NCI-H460 (cell line): ENCODE measurements around the gene GRIN2A. TPM values are rescaled to one million over a fixed set of nuclear protein-coding genes. Genes with fewer than 3 reads are reported as not detected.

ENCODE experiments used
- DNase-seq: peaks from one replicate; pipeline ENCODE4 v3.0.0-alpha.2; 2016; ENCODE audit warnings: low read depth; ENCODE audit errors: extremely low read depth
- total RNA-seq: library from RNA; depleted of rRNA; stranded (reverse); fragments of >200 nt; shearing (Covaris generic); gene quantifications from 2 replicates; pipeline ENCODE4 v1.2.3, GENCODE V29; 2014

GRIN2A gene
- total RNA-seq, 1 experiment from 2014 or later, result not detected

DNA sequence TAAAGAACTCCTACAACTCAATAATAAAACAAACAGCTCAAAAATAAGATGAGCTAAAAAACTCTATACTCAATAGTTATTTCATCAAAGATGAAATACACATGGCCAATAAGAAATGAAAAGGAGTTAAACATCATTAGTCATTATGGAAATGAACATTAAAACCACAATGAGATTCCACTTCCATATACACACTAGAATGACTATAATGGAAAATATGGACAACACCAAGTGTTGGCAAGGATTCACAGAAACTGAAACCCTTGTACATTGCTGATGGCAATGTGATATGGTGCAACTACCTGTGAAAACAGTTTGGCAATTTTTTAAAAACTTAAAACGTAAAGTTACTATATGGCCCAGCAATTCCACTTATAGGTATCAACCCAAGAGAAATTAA lies 91.4 kb downstream of the GRIN2A start:
- no peak for DNase-seq

DNA sequence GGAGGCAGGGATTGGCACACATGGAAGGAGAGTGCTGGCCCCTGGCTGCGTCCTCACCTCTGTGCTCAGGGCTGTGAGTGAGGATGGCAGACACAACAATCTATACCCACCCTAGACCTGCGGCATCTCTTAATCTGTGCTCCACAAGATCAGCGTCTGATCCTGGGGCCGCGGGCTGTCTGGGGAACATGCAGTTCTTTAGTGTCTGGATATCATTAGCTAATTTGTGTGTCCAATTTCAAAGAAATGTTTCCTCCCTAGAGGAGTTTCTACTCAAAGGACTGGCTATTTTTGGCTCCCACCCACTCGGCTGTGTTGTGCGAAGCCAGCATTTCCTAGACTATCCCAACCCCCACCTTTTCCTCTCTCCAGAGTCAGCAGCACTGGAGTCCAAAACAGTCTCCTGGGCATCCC lies 93.8 kb downstream of the GRIN2A start:
- DNase-seq, result no peak

DNA sequence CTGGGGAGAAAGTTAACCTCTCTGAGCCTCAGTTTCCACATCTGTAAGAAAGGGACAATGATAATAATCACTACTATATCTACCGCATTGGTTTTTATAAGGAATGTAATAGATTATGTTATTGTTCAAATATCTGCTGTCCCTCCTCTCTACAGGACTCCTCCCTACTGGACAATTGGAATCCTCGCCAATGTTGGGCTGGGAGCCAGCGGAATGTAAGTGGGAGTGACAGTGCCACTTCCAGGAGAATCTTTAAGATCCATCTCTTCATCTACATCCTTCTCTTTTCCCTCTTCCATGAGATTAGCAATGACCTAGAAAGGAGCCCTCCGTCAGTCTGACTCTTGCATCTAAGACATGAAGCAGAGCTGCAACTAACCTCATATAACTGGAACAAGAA lies 95.1 kb downstream of the GRIN2A start:
- DNase-seq, result no peak

DNA sequence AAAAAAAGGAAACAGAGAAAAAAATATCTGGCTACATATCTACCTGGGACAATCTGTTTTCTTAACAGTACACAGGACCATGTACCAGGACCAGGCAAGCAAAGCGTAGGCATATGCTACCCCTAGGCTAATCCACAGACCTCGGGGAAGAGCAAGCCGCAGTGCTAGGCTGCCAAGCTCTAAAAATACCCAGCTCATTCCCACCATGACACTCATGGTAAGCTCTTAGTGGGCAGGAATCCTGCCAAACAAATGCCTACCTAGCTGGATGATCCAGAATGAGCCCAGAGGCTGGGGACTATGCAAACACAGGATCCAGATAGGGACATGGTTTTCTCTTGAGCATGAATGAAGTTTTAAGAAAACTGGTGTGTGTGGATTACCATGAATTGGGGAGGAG lies 95.6 kb downstream of the GRIN2A start:
- no peak for DNase-seq

GRCh38 chr16:10085078-10085798 lies 97.0 kb downstream of the GRIN2A start:
- DNase-seq, result no peak

DNA sequence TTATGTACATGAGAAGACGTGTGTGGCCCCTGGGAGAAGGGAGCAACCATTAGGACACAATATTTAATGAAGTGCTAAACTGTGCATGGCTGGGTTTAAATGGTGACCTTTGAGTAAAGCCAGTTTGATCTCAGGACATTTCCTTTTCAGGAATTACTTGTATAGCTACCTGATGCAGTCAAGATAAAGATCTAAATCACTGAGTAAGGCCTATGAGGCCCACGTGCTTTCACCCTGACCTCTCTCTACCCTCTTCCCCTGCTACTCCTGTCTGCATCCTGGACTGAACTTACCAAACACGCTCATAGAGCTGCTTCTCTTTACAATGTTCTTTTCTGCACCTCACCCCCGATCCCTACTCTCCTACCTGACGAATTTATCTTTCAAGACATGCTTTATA lies 98.9 kb downstream of the GRIN2A start:
- no peak for DNase-seq

- no peak for DNase-seq
Observed at GRCh38 chr16:10081201-10081940, 100.9 kb downstream of the GRIN2A start.

DNA sequence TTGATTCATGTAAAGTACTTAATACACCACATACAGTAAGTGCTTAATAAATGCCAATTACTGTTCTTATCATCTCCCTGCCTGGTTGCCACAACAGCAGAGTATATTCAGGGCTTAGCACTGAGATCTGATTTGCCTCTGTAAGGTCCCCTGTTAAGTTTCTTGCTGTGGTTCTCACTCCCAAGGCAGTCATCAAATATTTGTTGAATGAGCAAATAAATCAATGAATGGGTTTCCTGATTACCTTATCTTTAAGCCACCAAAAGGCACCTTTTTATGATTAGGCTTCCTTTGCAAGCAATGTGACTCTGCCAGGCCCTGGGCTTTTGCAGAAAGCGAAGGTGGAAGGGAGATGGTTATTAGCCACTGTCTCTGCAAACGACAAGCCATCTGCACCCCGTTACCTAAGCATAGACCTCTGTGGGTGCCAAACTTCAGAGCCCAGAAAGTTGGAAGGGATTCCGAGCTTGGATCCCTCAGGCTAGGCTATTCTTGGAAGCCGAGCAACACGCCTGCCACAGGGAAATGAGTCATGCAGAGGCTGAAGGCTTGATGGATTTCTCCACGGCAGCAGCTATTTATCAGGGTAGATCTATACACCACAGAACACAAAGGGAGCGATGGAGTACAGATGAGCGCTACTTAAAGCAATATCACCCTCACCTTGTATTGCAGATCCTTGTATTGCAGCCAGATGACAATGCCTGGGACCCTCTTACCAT lies 102.0 kb downstream of the GRIN2A start:
- no peak for DNase-seq

GRCh38 chr16:10078541-10078949 lies 103.7 kb downstream of the GRIN2A start:
- no peak for DNase-seq

DNA sequence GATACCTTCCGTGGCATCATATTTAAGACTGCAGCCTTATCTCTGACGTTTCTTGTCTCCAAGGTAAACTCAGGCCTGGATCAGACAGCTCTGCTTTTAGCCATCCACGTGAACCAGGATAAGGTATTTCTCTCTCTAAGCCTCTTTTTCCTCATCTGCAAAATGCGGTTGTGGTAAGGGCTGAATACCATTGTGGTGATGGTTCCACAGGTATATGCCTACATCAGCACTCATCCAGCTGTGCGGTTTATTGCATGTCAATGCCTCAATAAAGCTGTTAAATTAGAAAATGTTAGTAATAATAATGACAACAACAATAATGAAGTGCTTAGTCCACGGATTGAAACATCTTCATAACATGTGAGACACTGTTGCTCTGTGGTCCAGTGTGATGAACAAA lies 104.4 kb downstream of the GRIN2A start:
- DNase-seq, result no peak

- no peak for DNase-seq
Observed at GRCh38 chr16:10076037-10076436, 106.2 kb downstream of the GRIN2A start.

- no peak for DNase-seq
Observed at GRCh38 chr16:10070591-10070990, 111.6 kb downstream of the GRIN2A start.

DNA sequence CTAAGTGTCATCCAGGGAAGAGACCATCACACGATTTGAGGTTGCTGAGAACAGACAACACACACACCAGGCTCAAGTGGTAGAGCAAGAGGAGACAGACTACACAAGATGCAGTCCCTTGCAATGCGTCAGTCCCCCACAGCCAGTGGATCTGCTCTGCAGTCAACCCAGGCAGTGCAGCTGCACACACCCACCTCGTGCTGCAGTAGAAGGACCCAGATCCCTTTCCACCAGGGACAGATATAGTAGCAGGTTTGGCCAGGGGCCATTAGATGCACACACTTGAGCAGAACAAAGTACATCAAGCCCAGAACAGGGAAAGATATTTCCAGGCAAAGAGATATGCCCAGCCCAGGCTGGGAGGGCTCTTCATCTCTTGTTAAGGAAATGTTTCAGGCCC lies 112.9 kb downstream of the GRIN2A start:
- DNase-seq, result no peak

- no peak for DNase-seq
Observed at GRCh38 chr16:10067835-10068234, 114.4 kb downstream of the GRIN2A start.

- DNase-seq, result no peak
Observed at GRCh38 chr16:10067406-10067805, 114.8 kb downstream of the GRIN2A start.

GRCh38 chr16:10065019-10065418 lies 117.2 kb downstream of the GRIN2A start:
- DNase-seq, result no peak

- DNase-seq, result no peak
Observed at GRCh38 chr16:10048850-10049249, 133.4 kb downstream of the GRIN2A start.

GRCh38 chr16:10045947-10046346 lies 136.3 kb downstream of the GRIN2A start:
- no peak for DNase-seq

GRCh38 chr16:10045291-10045775 lies 136.9 kb downstream of the GRIN2A start:
- DNase-seq, result no peak

GRCh38 chr16:10040136-10041080 lies 141.8 kb downstream of the GRIN2A start:
- no peak for DNase-seq
